ENCODE data around the gene CCDC87. TPM values are rescaled to one million over a fixed set of nuclear protein-coding genes. Genes with fewer than 3 reads are reported as not detected.
A peak's percentile ranks its signal among the peaks of the same experiment; 100 is the strongest.

Gene CCDC87
- polyA plus RNA-seq, 1 experiment: 0.19 TPM

DNA sequence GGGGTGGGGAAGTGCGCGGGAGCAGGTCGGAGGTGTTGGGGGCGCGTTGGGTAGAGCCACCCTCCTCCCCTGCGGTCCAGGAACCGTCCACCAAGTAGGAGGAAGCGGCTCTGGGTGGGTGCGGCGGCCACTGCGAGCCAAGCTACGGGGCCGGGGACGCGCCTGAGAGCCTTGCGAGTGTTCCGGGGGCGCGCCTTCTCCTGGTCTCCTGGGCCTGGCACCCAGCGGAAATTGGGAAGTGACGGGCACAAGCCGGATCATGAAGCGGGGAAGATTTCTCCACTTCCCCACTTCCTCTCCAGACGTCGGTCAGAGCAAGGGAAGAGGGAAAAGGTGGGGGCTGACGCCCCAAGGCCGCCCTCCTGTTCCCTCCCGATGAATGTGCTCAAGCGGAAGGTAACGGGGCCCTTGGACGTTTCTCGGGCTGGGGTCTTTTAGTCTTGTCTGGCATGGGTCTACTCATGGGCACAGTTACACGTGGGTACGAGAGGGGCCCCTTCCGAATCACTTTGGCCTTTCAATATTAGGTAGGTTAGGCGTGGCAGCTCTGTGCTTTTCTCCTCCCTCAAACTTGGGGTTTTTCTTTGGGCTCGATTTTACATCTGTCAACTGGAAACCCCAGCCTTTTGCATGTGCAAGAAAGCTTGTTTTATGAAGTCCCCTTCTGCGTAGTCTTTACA, 24.4 kb upstream of the CCDC87 start:
- DNase-seq (ENCODE audit: low read depth, low spot score): no peak
- TF ChIP-seq, protein P1, sequence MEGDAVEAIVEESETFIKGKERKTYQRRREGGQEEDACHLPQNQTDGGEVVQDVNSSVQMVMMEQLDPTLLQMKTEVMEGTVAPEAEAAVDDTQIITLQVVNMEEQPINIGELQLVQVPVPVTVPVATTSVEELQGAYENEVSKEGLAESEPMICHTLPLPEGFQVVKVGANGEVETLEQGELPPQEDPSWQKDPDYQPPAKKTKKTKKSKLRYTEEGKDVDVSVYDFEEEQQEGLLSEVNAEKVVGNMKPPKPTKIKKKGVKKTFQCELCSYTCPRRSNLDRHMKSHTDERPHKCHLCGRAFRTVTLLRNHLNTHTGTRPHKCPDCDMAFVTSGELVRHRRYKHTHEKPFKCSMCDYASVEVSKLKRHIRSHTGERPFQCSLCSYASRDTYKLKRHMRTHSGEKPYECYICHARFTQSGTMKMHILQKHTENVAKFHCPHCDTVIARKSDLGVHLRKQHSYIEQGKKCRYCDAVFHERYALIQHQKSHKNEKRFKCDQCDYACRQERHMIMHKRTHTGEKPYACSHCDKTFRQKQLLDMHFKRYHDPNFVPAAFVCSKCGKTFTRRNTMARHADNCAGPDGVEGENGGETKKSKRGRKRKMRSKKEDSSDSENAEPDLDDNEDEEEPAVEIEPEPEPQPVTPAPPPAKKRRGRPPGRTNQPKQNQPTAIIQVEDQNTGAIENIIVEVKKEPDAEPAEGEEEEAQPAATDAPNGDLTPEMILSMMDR (IDR thresholded peaks at IDR 0.05; ENCODE audit: low read depth, low read length): no peak
- H3K27me3 ChIP-seq (ENCODE audit: control insufficient read depth, insufficient read depth, low read length): no peaks in the 10 kb centered on the region
- H3K27ac ChIP-seq (ENCODE audit: low read depth, low read length): peak overlapping the region; percentile 89
- ChIA-PET POLR2A (interaction anchor here (0.6 to 4.6 kb wide), 14 partner anchors 10 to 183 kb away, joined by 3 to 61 read pairs (median 4); partner anchors contain the start of genes ACTN3, CCDC87, CCS and CTSF), CTCF (interaction anchor here (0.8 kb wide), 1 partner anchor 62 kb away, joined by 3 read pairs; no protein-coding TSS in a partner anchor)
- H3K4me3 ChIP-seq (ENCODE audit: low read depth, low read length): peak overlapping the region; percentile 95
- 0 out of 2 replicates have a peak, but pooled peaks cover 4% of the 10 kb centered on the region for H3K9me3 ChIP-seq (ENCODE audit: control insufficient read depth, insufficient read depth, low read length)

DNA sequence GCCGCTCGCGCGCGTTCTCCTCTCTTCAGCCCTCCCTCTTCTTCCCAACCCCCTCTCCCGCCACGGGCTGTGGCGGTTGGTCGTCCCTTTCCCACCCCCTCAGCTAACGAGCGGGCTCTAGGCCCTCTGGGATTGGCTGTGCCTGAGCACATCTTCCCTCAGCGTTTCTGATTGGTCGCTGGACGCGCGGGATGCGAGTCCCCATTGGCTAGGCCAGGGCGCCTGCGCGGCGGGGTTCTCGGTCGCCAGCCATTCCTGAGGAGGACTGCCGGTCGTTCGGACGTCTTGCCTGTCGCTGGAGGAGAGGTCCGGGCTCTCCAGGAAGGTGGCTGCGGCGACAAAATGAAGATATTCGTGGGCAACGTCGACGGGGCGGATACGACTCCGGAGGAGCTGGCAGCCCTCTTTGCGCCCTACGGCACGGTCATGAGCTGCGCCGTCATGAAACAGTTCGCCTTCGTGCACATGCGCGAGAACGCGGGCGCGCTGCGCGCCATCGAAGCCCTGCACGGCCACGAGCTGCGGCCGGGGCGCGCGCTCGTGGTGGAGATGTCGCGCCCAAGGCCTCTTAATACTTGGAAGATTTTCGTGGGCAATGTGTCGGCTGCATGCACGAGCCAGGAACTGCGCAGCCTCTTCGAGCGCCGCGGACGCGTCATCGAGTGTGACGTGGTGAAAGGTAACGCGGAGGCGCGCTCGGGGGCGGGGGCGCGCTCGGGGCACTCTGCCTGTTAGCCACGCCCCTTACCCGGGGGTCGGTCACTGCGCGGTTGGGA, 23.7 kb upstream of the CCDC87 start, which contains the start of gene RBM14:
Gene RBM14, plus strand, starts transcription at position 252 of the 776 bp plus-strand sequence. Its CDS starts 91 bp downstream, at position 343.
- ChIA-PET POLR2A (interaction anchor here (0.6 to 4.6 kb wide), 21 partner anchors 8 to 728 kb away, joined by 3 to 61 read pairs (median 4); partner anchors contain the start of genes ACTN3, CCDC87, CCS and CTSF), CTCF (interaction anchor here (0.5 to 0.7 kb wide), 2 partner anchors 37 to 68 kb away, joined by 3 to 4 read pairs; no protein-coding TSS in a partner anchor)
- Histone ChIP-seq H3K27me3 (ENCODE audit: control insufficient read depth, insufficient read depth, low read length) (no peaks in the 10 kb centered on the region), H3K9me3 (ENCODE audit: control insufficient read depth, insufficient read depth, low read length) (0 out of 2 replicates have a peak, but pooled peaks cover 4% of the 10 kb centered on the region), H3K27ac (ENCODE audit: low read depth, low read length) (peak within 1 kb of the TSS; percentile 93), H3K4me3 (ENCODE audit: low read depth, low read length) (peak within 1 kb of the TSS; percentile 95)
- TF ChIP-seq, protein P1 (IDR thresholded peaks at IDR 0.05; ENCODE audit: low read depth, low read length): no peak
- DNase-seq (ENCODE audit: low read depth, low spot score): peak; percentile 96

DNA sequence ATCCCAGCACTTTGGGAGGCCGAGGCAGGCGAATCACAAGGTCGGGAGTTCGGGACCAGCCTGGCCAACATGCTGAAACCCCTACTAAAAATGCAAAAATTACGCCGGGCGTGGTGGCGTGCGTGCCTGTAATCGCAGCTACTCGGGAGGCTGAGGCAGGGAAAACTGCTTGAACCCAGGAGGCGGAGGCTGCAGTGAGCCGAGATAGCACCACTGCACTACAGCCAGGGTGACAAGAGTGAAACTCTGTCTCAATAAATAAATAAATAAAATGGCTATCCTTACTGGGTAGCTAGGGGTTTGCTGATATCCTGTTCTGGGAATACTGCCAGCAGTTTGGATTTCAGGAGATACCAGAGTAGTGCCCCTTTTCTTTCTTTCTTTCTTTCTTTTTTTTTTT, 21.2 kb upstream of the CCDC87 start:
- Histone ChIP-seq H3K9me3 (ENCODE audit: control insufficient read depth, insufficient read depth, low read length) (0 out of 2 replicates have a peak, but pooled peaks cover 4% of the 10 kb centered on the region), H3K4me3 (ENCODE audit: low read depth, low read length) (no peak overlapping the region), H3K27ac (ENCODE audit: low read depth, low read length) (no peak overlapping the region), H3K27me3 (ENCODE audit: control insufficient read depth, insufficient read depth, low read length) (no peaks in the 10 kb centered on the region)
- ChIA-PET CTCF (no interaction called here), POLR2A (no interaction called here)
- TF ChIP-seq, protein P1 (IDR thresholded peaks at IDR 0.05; ENCODE audit: low read depth, low read length): no peak
- no peak for DNase-seq (ENCODE audit: low read depth, low spot score)

DNA sequence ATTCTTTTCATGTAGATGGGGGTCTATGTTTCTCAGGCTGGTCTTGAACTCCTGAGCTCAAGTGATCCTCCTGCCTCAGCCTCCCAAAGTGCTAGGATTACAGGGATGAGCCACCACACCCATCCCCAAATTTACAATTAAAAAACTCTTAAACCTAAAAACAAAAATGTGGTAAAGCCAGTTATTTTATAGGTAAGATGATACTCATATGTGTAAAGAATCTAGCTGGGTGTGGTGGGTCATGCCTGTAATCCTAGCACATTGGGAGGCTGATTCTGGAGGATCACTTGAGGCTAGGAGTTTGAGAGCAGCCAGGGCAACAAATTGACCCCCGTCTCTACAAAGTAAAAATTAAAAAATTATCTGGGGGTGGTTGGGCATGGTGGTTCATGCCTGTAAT, 19.6 kb upstream of the CCDC87 start:
- Histone ChIP-seq H3K27ac (ENCODE audit: low read depth, low read length) (no peak overlapping the region), H3K27me3 (ENCODE audit: control insufficient read depth, insufficient read depth, low read length) (no peaks in the 10 kb centered on the region), H3K4me3 (ENCODE audit: low read depth, low read length) (no peak overlapping the region), H3K9me3 (ENCODE audit: control insufficient read depth, insufficient read depth, low read length) (0 out of 2 replicates have a peak, but pooled peaks cover 4% of the 10 kb centered on the region)
- CTCF ChIA-PET: no interaction called here
- POLR2A ChIA-PET: no interaction called here
- TF ChIP-seq, protein P1 (IDR thresholded peaks at IDR 0.05; ENCODE audit: low read depth, low read length): no peak
- no peak for DNase-seq (ENCODE audit: low read depth, low spot score)
